Ovary (tissue), 9 donors: ENCODE results near the gene PQBP1. TPM values are rescaled to one million over a fixed set of nuclear protein-coding genes. Genes with fewer than 3 reads are reported as not detected.
A peak's percentile ranks its signal among the peaks of the same experiment; 100 is the strongest.

Experiments
- DNase-seq, 5 donors: peaks; one replicate each; pipeline ENCODE4 v3.0.0-alpha.2; 2019 to 2020
- H3K27ac ChIP-seq, 2 donors: fragments of 200-600 bp; one replicate each; pipeline versions ENCODE4 v1.5.1 to v1.8.0; 2019 to 2022
- H3K27me3 ChIP-seq: fragments of 200-600 bp; one replicate; pipeline ENCODE4 v1.8.0; 2022
- H3K36me3 ChIP-seq: fragments of 200-600 bp; sonication (generic); one replicate; pipeline ENCODE4 v1.5.1; 2019
- H3K4me1 ChIP-seq: one replicate; pipeline ENCODE4 v1.8.1; 2013; ENCODE audit warnings: mild to moderate bottlenecking, moderate library complexity; ENCODE audit not compliant: insufficient read depth
- H3K4me3 ChIP-seq: fragments of 200-600 bp; sonication (generic); one replicate; pipeline ENCODE4 v1.5.1; 2017
- H3K9me3 ChIP-seq, 2 donors: fragments of 200-600 bp in 1 of 2; sonication (generic) in 1 of 2; one replicate each; pipeline versions ENCODE4 v1.5.1 to v1.8.1; 2013 to 2019; ENCODE audit warnings: mild to moderate bottlenecking in 1 of 2, moderate library complexity in 1 of 2
- CTCF ChIP-seq, 3 donors: fragments of 450-650 bp in 2 of 3; fragments of 200-600 bp in 1 of 3; IDR thresholded peaks; one replicate each; pipeline versions ENCODE4 v1.5.1 to v1.8.0; 2016 to 2022; ENCODE audit warnings: antibody characterized with exemption in 3 of 3, mild to moderate bottlenecking in 1 of 3
- EP300 ChIP-seq: sonication (generic); formaldehyde crosslinking; IDR thresholded peaks from one replicate; pipeline ENCODE4 v1.6.1; 2017; ENCODE audit warnings: antibody characterized with exemption
- POLR2A ChIP-seq: fragments of 450-650 bp; IDR thresholded peaks from one replicate; pipeline ENCODE4 v1.6.1; 2017; ENCODE audit warnings: antibody characterized with exemption, mild to moderate bottlenecking, moderate library complexity
- WGBS, 3 donors: extraction: QIAGEN DNeasy Blood & Tissue Kit in 1 of 3; methylation state at CpG; one replicate each; pipeline versions ENCODE4 v1.1.5 to v1.1.7; 2013 to 2017; 5-methylcytosine and 5-hydroxymethylcytosine counted together
- intact Hi-C, 4 donors: fragments of 100-400 bp; cut with DNase I; formaldehyde crosslinking; loops; one replicate each; pipeline versions ENCODE4 v1.11.0 to v1.15.1; 2022 to 2023
- polyA plus RNA-seq, 2 donors: library from polyadenylated mRNA; stranded (reverse); fragments of 200-250 nt in 1 of 2; fragments of 350-450 nt in 1 of 2; fragmentation: Illumina TruSeq in 1 of 2; extraction: RNeasy Lipid Tissue Mini Kit (QIAGEN cat#74804) in 1 of 2; gene quantifications; one replicate each; pipeline ENCODE4 v1.2.3, GENCODE V29; 2013 to 2014
- total RNA-seq, 7 donors: library from RNA; depleted of rRNA in 2 of 7; stranded (reverse); fragments of >200 nt in 2 of 7; fragmentation: NEBNext Ultra II Directional in 3 of 7; extraction: Animal tissue kit (Norgen Biotek cat#: 25700) in 3 of 7; gene quantifications; one replicate each; pipeline versions ENCODE4 v1.1.0 to v1.2.4, GENCODE V29; 2016 to 2023
- donor health status: DM: no; HTN: no; CAD: no; lungs with moderate emphysema.
- donor health status: DM: no; HTN: no; CAD: no.
- donor health status: Bipolar disorder and iron deficiency.
- donor health status: DM: yes; HTN: yes; CAD: no.
- donor health status: DM: no; HTN: no; CAD: no.
- donor health status: DM: yes; HTN: yes; CAD: no.

The PQBP1 gene
- total and polyA plus RNA-seq, 9 donors, result 71.2 to 149 (median 105) TPM

DNA sequence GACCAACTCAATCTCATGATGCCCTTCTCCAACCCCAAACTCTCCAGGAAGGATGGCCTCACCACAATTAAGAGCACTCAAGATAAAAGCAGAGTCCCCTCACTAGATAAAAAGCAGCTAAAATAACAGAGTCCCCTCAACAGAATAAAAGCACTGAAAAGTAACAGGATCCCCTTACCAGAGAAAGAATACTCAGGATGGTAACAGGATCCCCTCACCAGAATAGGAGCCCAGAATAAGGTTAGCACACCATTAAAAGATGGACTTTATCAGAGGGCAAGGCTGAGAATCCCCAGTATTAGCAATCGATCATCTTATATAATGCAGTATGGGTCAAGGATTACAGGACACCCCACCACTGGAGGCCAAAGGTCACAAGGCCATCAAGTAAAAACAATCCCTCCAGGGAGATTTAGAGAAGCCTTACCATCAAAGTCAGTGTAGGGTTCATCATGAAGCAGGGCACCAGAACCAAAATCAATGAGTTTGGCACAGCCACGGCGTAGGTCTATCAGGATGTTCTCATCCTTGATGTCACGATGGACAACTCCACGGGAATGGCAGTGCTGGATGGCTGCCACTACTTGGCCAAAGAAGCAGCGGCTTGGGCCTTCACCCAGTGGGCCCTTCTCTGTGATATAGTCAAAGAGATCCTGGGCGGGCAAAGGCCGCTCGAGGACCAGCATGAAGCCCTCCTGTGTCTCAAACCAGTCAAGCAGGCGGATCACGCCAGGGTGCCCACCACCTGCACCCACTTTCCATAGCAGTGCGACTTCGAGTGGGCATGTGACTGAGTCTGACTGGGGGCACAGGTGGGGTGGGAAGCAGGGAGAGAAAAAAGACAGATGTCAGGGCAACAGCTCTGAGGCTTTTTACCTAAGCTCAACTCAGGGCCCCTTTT lies 17.1 kb downstream of the PQBP1 start:
- Histone ChIP-seq H3K4me1 (peaks cover 2% of the 10 kb centered on the region), H3K9me3 (no peaks in the 10 kb centered on the region), H3K27ac (no peak overlapping the region), H3K4me3 (no peak overlapping the region), H3K27me3 (no peaks in the 10 kb centered on the region), H3K36me3 (no peaks in the 10 kb centered on the region)
- 83 to 89% (median 89%) methylated on average over 13 of the region's 13 CpGs for WGBS, 3 donors
- no peak for DNase-seq
- TF ChIP-seq CTCF (IDR thresholded peaks at IDR 0.05) (no peak), EP300 (no peak), POLR2A (no peak)
- intact Hi-C loops, result loop anchor here in 1 of 4 donors (5.0 kb wide), 1 partner anchor 252 kb away; no protein-coding TSS in a partner anchor

- TF ChIP-seq CTCF (IDR thresholded peaks at IDR 0.05) (peak; percentile 73 to 91 (median 89)), EP300 (no peak)
- intact Hi-C loops, result no loop called here
- no peaks in the 10 kb centered on the region for H3K9me3 ChIP-seq
- H3K4me1 ChIP-seq, result no peaks in the 10 kb centered on the region
- WGBS, 3 donors, result 35 to 36% (median 36%) methylated on average over 26 to 27 of the region's 27 CpGs
- no peaks in the 10 kb centered on the region for H3K27me3 ChIP-seq
- H3K36me3 ChIP-seq, result no peaks in the 10 kb centered on the region
- DNase-seq, result peak; percentile 87 to 93 (median 90)
- H3K4me3 ChIP-seq, result no peak overlapping the region
- H3K27ac ChIP-seq, result peak overlapping the region in 1 of 2 donors; percentile 38
Observed at GRCh38 chrX:48917139-48918001, 19.6 kb downstream of the PQBP1 start.

GRCh38 chrX:48918301-48918642 lies 20.5 kb downstream of the PQBP1 start:
- no peaks in the 10 kb centered on the region for H3K36me3 ChIP-seq
- H3K4me3 ChIP-seq, result peak overlapping the region; percentile 64
- H3K9me3 ChIP-seq, result no peaks in the 10 kb centered on the region
- no peaks in the 10 kb centered on the region for H3K4me1 ChIP-seq
- TF ChIP-seq CTCF (IDR thresholded peaks at IDR 0.05) (no peak), EP300 (no peak), POLR2A (no peak)
- 40 to 50% (median 45%) methylated on average over 23 of the region's 23 CpGs for WGBS, 3 donors
- H3K27me3 ChIP-seq, result no peaks in the 10 kb centered on the region
- intact Hi-C loops, result no loop called here
- DNase-seq, result no peak
- H3K27ac ChIP-seq, result peak overlapping the region in 1 of 2 donors; percentile 83

DNA sequence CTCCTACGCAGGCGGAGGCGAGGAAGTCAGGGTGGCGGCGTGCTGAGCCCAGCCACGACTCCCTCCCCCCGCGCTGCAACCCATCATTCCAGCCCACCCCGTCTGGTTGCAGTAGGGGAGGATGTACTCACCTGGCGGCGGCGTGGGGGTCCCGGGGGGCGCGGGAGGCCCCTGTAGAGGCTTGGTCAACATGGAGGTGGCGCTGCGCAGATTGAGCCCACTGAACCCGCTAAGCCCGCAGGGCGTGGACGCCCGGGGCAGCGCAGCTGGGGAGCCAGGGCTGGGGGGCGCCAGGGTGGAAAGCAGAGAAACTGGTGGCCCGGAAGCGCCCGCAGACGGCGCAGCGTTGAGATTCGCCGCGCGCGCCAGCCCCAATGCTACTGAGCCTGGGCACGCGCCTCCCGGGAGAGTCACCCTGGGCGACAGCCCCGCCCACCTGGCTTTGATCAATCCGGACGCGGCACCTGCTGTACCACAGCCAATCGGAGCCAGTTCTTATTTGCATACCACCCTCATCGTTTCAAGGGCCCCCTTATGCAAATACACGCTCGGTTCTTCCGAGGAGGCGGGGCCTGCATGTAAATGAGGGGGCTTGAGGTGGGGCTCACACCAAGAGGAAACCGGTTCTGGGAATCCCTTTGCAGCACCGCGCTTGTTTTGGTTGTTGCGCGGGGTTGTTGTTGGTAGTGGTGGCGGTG lies 21.1 kb downstream of the PQBP1 start, which contains the start of gene PIM2:
TSS of gene PIM2 (minus strand) at position 382 of the 698 bp plus-strand sequence. CDS start at position 192, 190 bp downstream.
- 32 to 49% (median 45%) methylated on average over 36 to 55 of the region's 55 CpGs for WGBS, 3 donors
- TF ChIP-seq CTCF (IDR thresholded peaks at IDR 0.05), result no peak
- TF ChIP-seq POLR2A, result peak; percentile 77
- TF ChIP-seq EP300, result no peak
- intact Hi-C loops, result no loop called here
- DNase-seq, result peak; percentile 86 to 92 (median 91)
- H3K36me3 ChIP-seq, result no peaks in the 10 kb centered on the region
- no peaks in the 10 kb centered on the region for H3K9me3 ChIP-seq
- H3K27ac ChIP-seq, result peak within 1 kb of the TSS; percentile 38 to 83
- peak within 1 kb of the TSS; percentile 64 for H3K4me3 ChIP-seq
- H3K4me1 ChIP-seq, result no peaks in the 10 kb centered on the region
- no peaks in the 10 kb centered on the region for H3K27me3 ChIP-seq
